Lower leg skin (tissue), 3 donors: ENCODE results near the gene NAMPT.

Source experiments
- POLR2A ChIP-seq, 2 donors: fragments of 450-650 bp; IDR thresholded peaks; one replicate each; pipeline ENCODE4 v1.6.1; 2016 to 2017; ENCODE audit warnings: antibody characterized with exemption in 2 of 2, mild to moderate bottlenecking in 1 of 2, moderate library complexity in 1 of 2
- TF ChIP-seq, protein P1 (sequence below), 3 donors: fragments of 450-650 bp; IDR thresholded peaks; one replicate each; pipeline ENCODE4 v1.5.1; 2016; ENCODE audit warnings: antibody characterized with exemption in 3 of 3, mild to moderate bottlenecking in 3 of 3, moderate library complexity in 2 of 3

DNA sequence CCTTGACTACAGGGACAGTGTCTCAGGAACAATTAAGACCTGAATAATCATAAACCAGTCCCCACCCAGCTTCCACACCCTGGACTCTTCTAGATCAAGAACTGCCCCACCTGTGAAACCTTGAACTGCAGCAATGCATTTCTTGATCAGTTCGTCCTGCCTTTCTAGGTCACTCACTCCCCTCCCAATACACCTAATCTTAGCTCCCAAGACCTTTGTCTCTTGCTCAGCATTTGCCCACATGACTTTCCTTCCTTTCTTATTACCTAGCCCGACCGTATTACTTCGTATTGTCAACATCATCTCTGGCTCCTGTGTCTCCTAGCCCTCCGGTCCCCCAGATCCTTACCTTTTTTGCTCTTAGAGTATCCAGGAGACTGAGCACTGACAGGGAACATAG lies 5.5 kb upstream of the NAMPT start:
- TF ChIP-seq, protein P1, sequence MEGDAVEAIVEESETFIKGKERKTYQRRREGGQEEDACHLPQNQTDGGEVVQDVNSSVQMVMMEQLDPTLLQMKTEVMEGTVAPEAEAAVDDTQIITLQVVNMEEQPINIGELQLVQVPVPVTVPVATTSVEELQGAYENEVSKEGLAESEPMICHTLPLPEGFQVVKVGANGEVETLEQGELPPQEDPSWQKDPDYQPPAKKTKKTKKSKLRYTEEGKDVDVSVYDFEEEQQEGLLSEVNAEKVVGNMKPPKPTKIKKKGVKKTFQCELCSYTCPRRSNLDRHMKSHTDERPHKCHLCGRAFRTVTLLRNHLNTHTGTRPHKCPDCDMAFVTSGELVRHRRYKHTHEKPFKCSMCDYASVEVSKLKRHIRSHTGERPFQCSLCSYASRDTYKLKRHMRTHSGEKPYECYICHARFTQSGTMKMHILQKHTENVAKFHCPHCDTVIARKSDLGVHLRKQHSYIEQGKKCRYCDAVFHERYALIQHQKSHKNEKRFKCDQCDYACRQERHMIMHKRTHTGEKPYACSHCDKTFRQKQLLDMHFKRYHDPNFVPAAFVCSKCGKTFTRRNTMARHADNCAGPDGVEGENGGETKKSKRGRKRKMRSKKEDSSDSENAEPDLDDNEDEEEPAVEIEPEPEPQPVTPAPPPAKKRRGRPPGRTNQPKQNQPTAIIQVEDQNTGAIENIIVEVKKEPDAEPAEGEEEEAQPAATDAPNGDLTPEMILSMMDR (IDR thresholded peaks at IDR 0.05): no peak
- TF ChIP-seq POLR2A (IDR thresholded peaks at IDR 0.05): no peak
